GM23338 (cell line): ENCODE results near the gene TEDC1. TPM values are rescaled to one million over a fixed set of nuclear protein-coding genes. Genes with fewer than 3 reads are reported as not detected.
A peak's percentile ranks its signal among the peaks of the same experiment; 100 is the strongest.

ENCODE experiments used
- ATAC-seq: fragments of 200-7000 bp; cut with Tn5 transposase; 3 replicates; pipeline ENCODE4 v1.9.1; 2020
- DNase-seq: peaks from one replicate; pipeline ENCODE4 v3.0.0-alpha.2; 2015; ENCODE audit warnings: low spot score
- H2AFZ ChIP-seq: fragments of 200-600 bp; sonication (generic); 2 replicates; pipeline ENCODE4 v1.8.0; 2016; ENCODE audit warnings: antibody characterized with exemption, mild to moderate bottlenecking, moderate library complexity
- H3F3A ChIP-seq: fragments of 200-600 bp; sonication (generic); replicated peaks from 2 replicates; pipeline ENCODE4 v1.8.0; 2017; ENCODE audit warnings: antibody characterized with exemption, mixed run types, low read depth
- H3K27ac ChIP-seq: fragments of 200-600 bp; sonication (generic); 2 replicates; pipeline ENCODE4 v1.6.1; 2016; ENCODE audit warnings: low read depth
- H3K27me3 ChIP-seq: fragments of 200-600 bp; sonication (generic); 2 replicates; pipeline ENCODE4 v1.8.0; 2016; ENCODE audit warnings: mild to moderate bottlenecking, mixed run types, moderate library complexity; ENCODE audit not compliant: insufficient read depth
- H3K36me3 ChIP-seq: fragments of 200-600 bp; sonication (generic); 2 replicates; pipeline ENCODE4 v1.8.0; 2016; ENCODE audit warnings: mild to moderate bottlenecking; ENCODE audit not compliant: insufficient read depth
- H3K4me1 ChIP-seq: fragments of 200-600 bp; sonication (generic); 2 replicates; pipeline ENCODE4 v1.8.0; 2016; ENCODE audit warnings: mild to moderate bottlenecking, moderate library complexity; ENCODE audit not compliant: insufficient read depth
- H3K4me2 ChIP-seq: fragments of 200-600 bp; sonication (generic); 2 replicates; pipeline ENCODE4 v1.7.1; 2017; ENCODE audit warnings: mixed run types
- H3K4me3 ChIP-seq: fragments of 200-600 bp; sonication (generic); 2 replicates; pipeline ENCODE4 v1.6.1; 2016; ENCODE audit warnings: mixed run types
- H3K79me2 ChIP-seq: fragments of 200-600 bp; sonication (generic); replicated peaks from 2 replicates; pipeline ENCODE4 v1.8.0; 2017; ENCODE audit warnings: mild to moderate bottlenecking; ENCODE audit not compliant: insufficient read depth
- H3K9me2 ChIP-seq: fragments of 200-600 bp; sonication (generic); 2 replicates; pipeline ENCODE4 v1.8.0; 2017; ENCODE audit not compliant: insufficient read depth
- H4K20me1 ChIP-seq: fragments of 200-600 bp; sonication (generic); replicated peaks from 2 replicates; pipeline ENCODE4 v1.8.0; 2017; ENCODE audit warnings: mild to moderate bottlenecking; ENCODE audit not compliant: insufficient read depth
- H3K27ac Mint-ChIP-seq: 2 replicates; pipeline ENCODE4 v1.8.0; 2020; ENCODE audit warnings: inconsistent platforms, mild to moderate bottlenecking, moderate library complexity, mixed read lengths
- H3K27me3 Mint-ChIP-seq: 3 replicates; pipeline ENCODE4 v1.8.0; 2022; ENCODE audit warnings: low read depth, mild to moderate bottlenecking, moderate library complexity, mixed read lengths, inconsistent platforms; ENCODE audit not compliant: insufficient read depth, poor library complexity
- H3K36me3 Mint-ChIP-seq: 3 replicates; pipeline ENCODE4 v1.8.0; 2021; ENCODE audit warnings: low read depth, mild to moderate bottlenecking, inconsistent platforms, moderate library complexity, mixed read lengths
- H3K4me1 Mint-ChIP-seq: 3 replicates; pipeline ENCODE4 v1.8.0; 2020; ENCODE audit warnings: mild to moderate bottlenecking, inconsistent platforms, mixed read lengths
- H3K4me3 Mint-ChIP-seq: 3 replicates; pipeline ENCODE4 v1.8.0; 2021; ENCODE audit warnings: moderate library complexity, mild to moderate bottlenecking, inconsistent platforms, mixed read lengths
- H3K9me3 Mint-ChIP-seq: 3 replicates; pipeline ENCODE4 v1.8.0; 2020; ENCODE audit warnings: moderate library complexity, mild to moderate bottlenecking, inconsistent platforms, mixed read lengths
- CREB1 ChIP-seq: fragments of 250-450 bp; sonication (Bioruptor Pico); IDR thresholded peaks from 2 replicates; pipeline ENCODE4 v1.5.0; 2020; ENCODE audit warnings: low read depth, mild to moderate bottlenecking, moderate library complexity
- EZH2 ChIP-seq: fragments of 200-600 bp; sonication (generic); IDR thresholded peaks from one replicate; pipeline ENCODE4 v1.8.0; 2017; ENCODE audit warnings: antibody characterized with exemption, mild to moderate bottlenecking, low read depth; ENCODE audit not compliant: unreplicated experiment
- JUNB ChIP-seq: IDR thresholded peaks from one replicate; pipeline ENCODE4 v1.6.1; 2016; ENCODE audit warnings: antibody characterized with exemption; ENCODE audit not compliant: unreplicated experiment
- STAT1 ChIP-seq: IDR thresholded peaks from one replicate; pipeline ENCODE4 v1.6.1; 2016; ENCODE audit warnings: antibody characterized with exemption; ENCODE audit not compliant: unreplicated experiment
- ZNF114 ChIP-seq: fragments of 250-450 bp; sonication (Bioruptor Pico); IDR thresholded peaks from 2 replicates; pipeline ENCODE4 v1.5.0; 2020; ENCODE audit warnings: mild to moderate bottlenecking, moderate library complexity
- ZNF331 ChIP-seq: fragments of 250-450 bp; sonication (Bioruptor Pico); IDR thresholded peaks from 2 replicates; pipeline ENCODE4 v1.5.0; 2020; ENCODE audit warnings: low read depth, mild to moderate bottlenecking, moderate library complexity
- polyA plus RNA-seq: library from polyadenylated mRNA; unstranded; fragments of >200 nt; fragmentation: Nextera tagmentation; extraction: Ambion mirVana; gene quantifications from 2 replicates; pipeline ENCODE4 v1.2.1, GENCODE V29; 2016
- total RNA-seq: library from RNA; depleted of rRNA; stranded (reverse); fragments of >200 nt; shearing (Covaris generic); gene quantifications from 2 replicates; pipeline ENCODE4 v1.2.3, GENCODE V29; 2014
- TF ChIP-seq, protein P1 (sequence below): fragments of 250-450 bp; sonication (Bioruptor Pico); IDR thresholded peaks from 2 replicates; pipeline ENCODE4 v1.5.0; 2020; ENCODE audit warnings: mild to moderate bottlenecking, moderate library complexity
- TF ChIP-seq, protein P2 (sequence below), 2 experiments: fragments of 200-600 bp in 1 of 2; sonication (generic) in 1 of 2; conservative IDR thresholded peaks; 2 replicates each; pipeline versions ENCODE4 v1.5.1 to v1.6.1; 2016 to 2017; ENCODE audit warnings: antibody characterized with exemption in 2 of 2, low read depth in 2 of 2, mild to moderate bottlenecking in 2 of 2, moderate library complexity in 1 of 2
- TF ChIP-seq, protein P3 (sequence below): IDR thresholded peaks from 2 replicates; pipeline ENCODE4 v1.6.1; 2016; ENCODE audit warnings: antibody characterized with exemption

TEDC1 gene
- total and polyA plus RNA-seq, 2 experiments from 2014 or later: 5.9 to 16.3 TPM

DNA sequence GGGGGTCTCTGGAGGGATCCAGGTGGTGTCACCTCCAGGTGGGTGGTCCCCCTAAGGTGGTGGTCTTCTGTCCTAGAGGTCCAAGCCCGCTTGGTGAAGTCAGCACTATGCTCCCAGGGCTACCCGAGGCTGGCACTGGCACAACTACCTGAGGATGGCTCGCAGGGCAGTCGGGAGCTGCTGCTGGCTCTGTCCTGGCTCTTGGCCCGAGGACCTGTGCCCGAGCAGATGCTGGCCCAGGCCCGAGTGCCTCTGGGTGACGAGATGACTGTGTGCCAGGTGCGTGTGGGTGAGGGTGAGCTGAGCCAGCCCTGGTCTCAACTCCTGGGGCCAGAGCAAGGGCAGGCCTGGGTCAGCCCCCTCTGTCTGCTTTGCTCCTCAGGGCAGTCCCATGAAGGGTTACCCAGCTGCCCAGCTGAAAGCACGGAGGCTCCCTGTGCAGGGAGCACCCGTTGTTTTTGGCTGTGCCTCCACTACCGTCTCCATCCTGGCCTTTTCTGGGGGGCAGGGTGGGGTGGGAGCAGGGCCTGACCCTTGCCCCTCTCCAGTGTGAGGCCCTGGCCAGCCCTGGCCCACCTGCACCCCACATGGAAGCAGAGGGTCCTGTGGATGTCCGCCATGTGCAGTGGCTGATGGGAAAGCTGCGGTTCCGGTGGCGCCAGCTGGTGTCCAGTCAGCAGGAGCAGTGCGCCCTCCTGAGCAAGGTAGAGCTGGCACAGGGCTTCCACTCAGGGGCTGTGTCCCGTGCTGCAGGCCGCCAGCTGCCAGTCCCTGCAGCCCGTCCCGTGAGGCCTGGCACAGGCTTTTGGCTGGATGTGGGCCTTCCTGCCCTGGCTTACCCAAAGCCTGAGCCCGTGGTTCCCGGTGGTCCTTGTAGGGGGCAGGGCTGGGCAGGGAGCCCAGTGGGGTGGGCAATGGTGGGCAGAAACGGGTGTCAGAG lies 1.3 kb downstream of the TEDC1 start:
- Histone ChIP-seq H3K27ac (no peak overlapping the region), H3K79me2 (no peaks in the 10 kb centered on the region), H3K4me2 (peak overlapping the region; percentile 79; the same call in 1 of the 2 replicates), H2AFZ (no peak overlapping the region), H3K36me3 (no peaks in the 10 kb centered on the region), H3K9me2 (peaks cover 3% of the 10 kb centered on the region; the same call in 1 of the 2 replicates), H3K4me1 (peaks cover 4% of the 10 kb centered on the region; the same call in 1 of the 2 replicates), H3F3A (peaks cover 4% of the 10 kb centered on the region; the same call in 1 of the 2 replicates), H3K27me3 (peaks cover 29% of the 10 kb centered on the region), H3K4me3 (peak overlapping the region; percentile 62), H4K20me1 (no peaks in the 10 kb centered on the region)
- Mint-ChIP-seq H3K4me1 (peaks cover 5% of the 10 kb centered on the region; the same call in 2 of the 3 replicates), H3K4me3 (peak overlapping the region; percentile 85), H3K36me3 (no peaks in the 10 kb centered on the region), H3K27ac (no peak overlapping the region), H3K9me3 (peaks cover 6% of the 10 kb centered on the region; the same call in 2 of the 3 replicates), H3K27me3 (peaks cover 31% of the 10 kb centered on the region)
- ATAC-seq (no peak), DNase-seq (no peak)
- no peak for TF ChIP-seq ZNF331
- TF ChIP-seq CREB1 (CRISPR knock-in tag): no peak
- no peak for TF ChIP-seq STAT1
- TF ChIP-seq, protein P1, sequence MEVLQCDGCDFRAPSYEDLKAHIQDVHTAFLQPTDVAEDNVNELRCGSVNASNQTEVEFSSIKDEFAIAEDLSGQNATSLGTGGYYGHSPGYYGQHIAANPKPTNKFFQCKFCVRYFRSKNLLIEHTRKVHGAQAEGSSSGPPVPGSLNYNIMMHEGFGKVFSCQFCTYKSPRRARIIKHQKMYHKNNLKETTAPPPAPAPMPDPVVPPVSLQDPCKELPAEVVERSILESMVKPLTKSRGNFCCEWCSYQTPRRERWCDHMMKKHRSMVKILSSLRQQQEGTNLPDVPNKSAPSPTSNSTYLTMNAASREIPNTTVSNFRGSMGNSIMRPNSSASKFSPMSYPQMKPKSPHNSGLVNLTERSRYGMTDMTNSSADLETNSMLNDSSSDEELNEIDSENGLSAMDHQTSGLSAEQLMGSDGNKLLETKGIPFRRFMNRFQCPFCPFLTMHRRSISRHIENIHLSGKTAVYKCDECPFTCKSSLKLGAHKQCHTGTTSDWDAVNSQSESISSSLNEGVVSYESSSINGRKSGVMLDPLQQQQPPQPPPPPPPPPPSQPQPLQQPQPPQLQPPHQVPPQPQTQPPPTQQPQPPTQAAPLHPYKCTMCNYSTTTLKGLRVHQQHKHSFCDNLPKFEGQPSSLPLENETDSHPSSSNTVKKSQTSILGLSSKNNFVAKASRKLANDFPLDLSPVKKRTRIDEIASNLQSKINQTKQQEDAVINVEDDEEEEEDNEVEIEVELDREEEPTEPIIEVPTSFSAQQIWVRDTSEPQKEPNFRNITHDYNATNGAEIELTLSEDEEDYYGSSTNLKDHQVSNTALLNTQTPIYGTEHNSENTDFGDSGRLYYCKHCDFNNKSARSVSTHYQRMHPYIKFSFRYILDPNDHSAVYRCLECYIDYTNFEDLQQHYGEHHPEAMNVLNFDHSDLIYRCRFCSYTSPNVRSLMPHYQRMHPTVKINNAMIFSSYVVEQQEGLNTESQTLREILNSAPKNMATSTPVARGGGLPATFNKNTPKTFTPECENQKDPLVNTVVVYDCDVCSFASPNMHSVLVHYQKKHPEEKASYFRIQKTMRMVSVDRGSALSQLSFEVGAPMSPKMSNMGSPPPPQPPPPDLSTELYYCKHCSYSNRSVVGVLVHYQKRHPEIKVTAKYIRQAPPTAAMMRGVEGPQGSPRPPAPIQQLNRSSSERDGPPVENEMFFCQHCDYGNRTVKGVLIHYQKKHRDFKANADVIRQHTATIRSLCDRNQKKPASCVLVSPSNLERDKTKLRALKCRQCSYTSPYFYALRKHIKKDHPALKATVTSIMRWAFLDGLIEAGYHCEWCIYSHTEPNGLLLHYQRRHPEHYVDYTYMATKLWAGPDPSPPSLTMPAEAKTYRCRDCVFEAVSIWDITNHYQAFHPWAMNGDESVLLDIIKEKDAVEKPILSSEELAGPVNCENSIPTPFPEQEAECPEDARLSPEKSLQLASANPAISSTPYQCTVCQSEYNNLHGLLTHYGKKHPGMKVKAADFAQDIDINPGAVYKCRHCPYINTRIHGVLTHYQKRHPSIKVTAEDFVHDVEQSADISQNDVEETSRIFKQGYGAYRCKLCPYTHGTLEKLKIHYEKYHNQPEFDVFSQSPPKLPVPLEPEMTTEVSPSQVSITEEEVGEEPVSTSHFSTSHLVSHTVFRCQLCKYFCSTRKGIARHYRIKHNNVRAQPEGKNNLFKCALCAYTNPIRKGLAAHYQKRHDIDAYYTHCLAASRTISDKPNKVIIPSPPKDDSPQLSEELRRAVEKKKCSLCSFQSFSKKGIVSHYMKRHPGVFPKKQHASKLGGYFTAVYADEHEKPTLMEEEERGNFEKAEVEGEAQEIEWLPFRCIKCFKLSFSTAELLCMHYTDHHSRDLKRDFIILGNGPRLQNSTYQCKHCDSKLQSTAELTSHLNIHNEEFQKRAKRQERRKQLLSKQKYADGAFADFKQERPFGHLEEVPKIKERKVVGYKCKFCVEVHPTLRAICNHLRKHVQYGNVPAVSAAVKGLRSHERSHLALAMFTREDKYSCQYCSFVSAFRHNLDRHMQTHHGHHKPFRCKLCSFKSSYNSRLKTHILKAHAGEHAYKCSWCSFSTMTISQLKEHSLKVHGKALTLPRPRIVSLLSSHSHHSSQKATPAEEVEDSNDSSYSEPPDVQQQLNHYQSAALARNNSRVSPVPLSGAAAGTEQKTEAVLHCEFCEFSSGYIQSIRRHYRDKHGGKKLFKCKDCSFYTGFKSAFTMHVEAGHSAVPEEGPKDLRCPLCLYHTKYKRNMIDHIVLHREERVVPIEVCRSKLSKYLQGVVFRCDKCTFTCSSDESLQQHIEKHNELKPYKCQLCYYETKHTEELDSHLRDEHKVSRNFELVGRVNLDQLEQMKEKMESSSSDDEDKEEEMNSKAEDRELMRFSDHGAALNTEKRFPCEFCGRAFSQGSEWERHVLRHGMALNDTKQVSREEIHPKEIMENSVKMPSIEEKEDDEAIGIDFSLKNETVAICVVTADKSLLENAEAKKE: no peak
- no peak for TF ChIP-seq EZH2
- TF ChIP-seq, protein P2, sequence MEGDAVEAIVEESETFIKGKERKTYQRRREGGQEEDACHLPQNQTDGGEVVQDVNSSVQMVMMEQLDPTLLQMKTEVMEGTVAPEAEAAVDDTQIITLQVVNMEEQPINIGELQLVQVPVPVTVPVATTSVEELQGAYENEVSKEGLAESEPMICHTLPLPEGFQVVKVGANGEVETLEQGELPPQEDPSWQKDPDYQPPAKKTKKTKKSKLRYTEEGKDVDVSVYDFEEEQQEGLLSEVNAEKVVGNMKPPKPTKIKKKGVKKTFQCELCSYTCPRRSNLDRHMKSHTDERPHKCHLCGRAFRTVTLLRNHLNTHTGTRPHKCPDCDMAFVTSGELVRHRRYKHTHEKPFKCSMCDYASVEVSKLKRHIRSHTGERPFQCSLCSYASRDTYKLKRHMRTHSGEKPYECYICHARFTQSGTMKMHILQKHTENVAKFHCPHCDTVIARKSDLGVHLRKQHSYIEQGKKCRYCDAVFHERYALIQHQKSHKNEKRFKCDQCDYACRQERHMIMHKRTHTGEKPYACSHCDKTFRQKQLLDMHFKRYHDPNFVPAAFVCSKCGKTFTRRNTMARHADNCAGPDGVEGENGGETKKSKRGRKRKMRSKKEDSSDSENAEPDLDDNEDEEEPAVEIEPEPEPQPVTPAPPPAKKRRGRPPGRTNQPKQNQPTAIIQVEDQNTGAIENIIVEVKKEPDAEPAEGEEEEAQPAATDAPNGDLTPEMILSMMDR (conservative IDR thresholded peaks at IDR 0.05; ENCODE audit: low read depth in 2 of 2): no peak
- TF ChIP-seq JUNB: no peak
- TF ChIP-seq, protein P3, sequence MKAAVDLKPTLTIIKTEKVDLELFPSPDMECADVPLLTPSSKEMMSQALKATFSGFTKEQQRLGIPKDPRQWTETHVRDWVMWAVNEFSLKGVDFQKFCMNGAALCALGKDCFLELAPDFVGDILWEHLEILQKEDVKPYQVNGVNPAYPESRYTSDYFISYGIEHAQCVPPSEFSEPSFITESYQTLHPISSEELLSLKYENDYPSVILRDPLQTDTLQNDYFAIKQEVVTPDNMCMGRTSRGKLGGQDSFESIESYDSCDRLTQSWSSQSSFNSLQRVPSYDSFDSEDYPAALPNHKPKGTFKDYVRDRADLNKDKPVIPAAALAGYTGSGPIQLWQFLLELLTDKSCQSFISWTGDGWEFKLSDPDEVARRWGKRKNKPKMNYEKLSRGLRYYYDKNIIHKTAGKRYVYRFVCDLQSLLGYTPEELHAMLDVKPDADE: no peak
- no peak for TF ChIP-seq ZNF114 (CRISPR knock-in tag)
